ENCODE results near the gene PEX11B.

The PEX11B gene

DNA sequence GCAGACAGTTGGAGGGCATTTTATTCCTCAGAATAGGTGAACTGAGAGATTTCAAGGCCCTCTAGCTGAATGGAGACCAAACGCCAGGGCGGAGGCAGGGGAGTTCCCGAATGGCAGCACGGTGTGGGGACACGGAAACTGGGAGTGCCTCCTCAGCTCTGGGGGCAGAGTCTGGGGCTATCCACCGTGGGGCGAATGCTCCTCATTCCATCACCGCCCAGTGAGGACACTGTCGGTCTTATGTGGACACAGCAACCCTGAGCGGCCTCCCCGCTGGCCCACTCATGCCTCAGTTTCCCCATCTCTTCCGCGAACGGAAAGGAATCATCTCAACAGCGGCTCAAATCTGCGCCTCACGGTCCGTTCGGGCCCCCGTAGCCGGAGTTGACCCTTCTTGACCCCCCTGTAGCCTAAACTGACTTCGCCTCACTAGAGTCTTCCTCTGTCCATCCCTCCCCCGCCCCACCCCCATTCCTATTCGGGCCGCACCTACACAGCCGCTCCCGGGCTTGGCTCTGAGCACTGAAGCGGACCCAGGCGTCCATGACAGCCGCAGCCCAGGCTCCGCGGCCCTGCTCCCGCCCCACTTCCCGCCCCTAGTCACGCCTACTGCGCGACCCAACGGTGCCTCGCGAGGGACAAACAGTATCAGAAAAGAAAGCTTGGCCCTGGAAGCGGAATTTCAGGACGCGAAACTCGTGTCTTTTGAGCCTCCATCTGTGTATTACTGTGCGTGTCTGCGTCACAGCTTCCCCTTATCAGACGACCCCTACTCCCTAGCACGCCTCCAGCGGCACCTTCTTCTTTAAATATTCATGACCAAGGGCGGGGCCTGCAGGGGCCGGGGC lies at the start of gene PEX11B:
PEX11B (minus strand) TSS at position 574 of the 848 bp plus-strand sequence; CDS start at position 545, 29 bp downstream.
- DNase-seq (ENCODE audit: low spot score): peak; percentile 72

GRCh38 chr1:145967288-145967687 lies 48.8 kb upstream of the PEX11B start:
- no peak for DNase-seq (ENCODE audit: low spot score)

DNA sequence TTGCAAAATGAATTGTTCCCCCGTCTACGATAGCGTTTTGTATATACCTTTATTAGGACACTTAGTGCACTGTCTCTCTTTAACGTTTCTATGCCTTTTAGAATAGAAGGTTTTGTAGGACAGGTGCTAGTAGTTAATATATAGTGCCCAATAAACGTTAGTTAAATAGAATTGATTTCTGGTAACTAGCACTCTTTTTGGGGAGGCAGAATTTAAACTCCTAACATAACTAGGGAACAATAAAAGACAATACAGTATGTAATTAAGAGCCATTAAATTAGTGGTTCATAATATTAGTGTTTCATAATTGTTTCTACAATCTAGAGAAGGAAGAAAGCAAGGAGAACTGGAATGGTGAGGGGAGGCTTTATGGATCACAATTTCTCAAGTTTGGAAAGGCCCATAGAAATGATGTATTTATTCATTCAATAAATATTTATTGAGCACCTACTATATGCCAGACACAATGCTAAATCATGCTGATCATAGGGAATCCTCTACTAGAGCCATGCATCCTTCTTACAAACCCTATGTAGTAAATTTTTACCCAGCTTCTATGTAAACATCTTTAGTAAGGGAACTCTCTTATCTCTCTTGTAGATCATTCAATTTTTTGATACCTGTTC lies 46.7 kb upstream of the PEX11B start:
- DNase-seq (ENCODE audit: low spot score): no peak

GRCh38 chr1:145964328-145965118 lies 46.0 kb upstream of the PEX11B start, which contains the start of the genes ANKRD34A and POLR3GL:
TSS of gene ANKRD34A (minus strand) at chr1:145964575. CDS start at chr1:145961759, 2,816 bp downstream.
TSS of gene POLR3GL (plus strand) at chr1:145964690. CDS start at chr1:145974866, 10,176 bp downstream.
- DNase-seq (ENCODE audit: low spot score): peak; percentile 91

DNA sequence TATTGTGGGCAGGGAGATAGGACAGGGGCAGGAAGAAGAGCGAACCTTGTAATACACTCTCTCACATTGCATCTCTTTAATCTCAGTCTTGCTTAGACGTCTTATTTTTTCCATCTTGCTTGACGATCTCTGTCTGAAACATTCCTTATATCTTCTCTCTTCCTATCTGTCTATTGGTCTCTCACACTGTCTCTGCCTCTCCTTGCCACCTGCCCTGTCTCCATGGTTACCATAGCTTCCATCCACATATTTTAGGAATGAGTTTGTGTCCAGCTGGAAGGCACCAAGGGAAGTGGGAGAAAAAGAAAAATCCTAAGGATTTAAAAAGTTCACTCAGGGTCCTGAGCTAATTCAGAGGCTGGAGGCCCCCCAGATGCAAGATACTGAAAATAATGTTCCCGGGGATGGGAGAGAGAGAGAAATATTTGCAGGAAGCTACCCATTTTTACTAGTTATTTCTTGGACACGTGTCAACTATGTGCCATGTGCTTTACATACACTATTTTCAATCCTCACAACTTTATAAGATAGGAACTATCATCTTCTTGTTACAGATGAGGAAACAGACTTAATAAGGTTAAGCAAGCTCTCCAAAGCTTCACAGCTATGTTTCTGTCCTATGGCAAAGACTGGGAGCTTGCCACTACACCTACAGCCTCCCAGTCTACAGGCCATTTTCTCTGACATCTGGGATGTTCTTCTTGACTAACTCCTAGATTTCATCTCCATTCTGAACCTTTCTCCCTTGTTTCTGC lies 44.9 kb upstream of the PEX11B start:
- peak; percentile 64 for DNase-seq (ENCODE audit: low spot score)

GRCh38 chr1:145962157-145963102 lies 43.9 kb upstream of the PEX11B start:
- no peak for DNase-seq (ENCODE audit: low spot score)

- no peak for DNase-seq (ENCODE audit: low spot score)
Observed at GRCh38 chr1:145961425-145962156, 43.1 kb upstream of the PEX11B start.

DNA sequence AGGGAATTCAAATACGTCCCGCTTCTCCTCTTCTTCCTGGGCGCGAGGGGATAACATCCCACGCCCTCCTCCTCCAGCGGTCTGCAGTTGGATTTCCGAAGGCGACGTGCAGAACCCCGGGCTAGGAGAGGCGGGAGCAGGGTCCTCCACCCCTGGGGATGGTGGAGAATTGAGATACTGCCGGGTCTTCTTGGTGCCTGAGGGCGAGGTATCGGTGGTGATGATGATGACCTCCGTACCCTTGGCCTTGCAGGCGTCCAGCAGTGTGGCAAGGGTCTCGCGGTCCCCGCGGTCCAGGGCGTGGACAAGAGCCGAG lies 42.5 kb upstream of the PEX11B start:
- no peak for DNase-seq (ENCODE audit: low spot score)

DNA sequence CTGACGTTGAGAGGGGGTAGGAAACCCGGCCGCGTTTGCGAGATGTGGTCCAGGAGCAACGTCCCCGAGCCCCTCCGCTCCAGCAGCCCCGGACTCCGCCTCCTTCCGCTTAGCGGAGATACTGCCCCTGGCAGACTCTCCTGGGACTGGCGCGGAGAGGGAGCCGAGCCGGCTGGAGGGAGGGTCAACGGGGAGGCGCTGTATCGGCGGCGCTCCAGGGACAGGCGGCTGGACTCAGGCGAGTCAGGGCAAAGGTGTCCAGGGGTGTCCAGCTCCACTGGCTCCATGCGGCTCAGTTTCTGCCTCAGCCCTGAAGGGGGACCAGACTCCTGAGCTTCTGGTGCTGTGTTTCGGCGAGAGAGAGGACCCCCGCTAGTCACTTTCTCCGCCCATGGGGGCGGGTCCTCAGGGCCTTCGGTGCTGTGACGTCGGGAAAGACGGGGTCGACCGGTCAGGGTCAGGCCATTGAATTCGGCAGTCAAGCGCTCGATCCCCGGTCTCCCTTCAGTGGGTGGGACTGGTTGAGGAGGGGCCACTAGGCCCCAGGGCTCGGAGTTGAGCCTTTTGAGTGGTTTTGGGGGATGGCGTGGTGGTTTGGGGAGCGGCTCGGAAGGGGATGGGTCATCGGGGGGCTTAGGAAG lies 42.1 kb upstream of the PEX11B start:
- DNase-seq (ENCODE audit: low spot score): no peak

DNA sequence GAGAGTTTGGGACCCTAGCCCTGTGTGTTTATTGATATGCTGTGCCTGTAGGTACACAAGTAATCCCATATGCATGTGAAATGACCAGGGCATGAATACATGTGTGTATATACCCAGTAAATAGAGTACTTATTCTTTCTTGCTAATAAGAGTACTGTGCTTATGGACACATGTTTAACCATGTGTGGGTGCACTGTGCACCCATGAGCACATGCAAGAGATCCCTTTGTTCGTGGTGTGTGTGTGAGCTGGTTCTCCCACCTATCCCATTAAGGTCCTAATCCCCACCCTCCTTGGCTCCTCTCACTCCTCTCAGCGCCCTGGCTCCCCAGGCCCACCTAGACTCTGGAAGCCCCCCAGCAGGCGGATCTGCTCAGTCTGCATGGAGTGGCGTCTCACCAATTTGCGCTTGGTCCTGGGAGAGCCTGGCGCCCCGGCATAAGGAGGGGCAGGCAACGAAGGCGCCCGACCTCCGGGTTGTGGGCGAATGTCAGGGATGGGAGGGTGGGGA lies 41.5 kb upstream of the PEX11B start:
- DNase-seq (ENCODE audit: low spot score): no peak

GRCh38 chr1:145959333-145959732 lies 40.8 kb upstream of the PEX11B start:
- no peak for DNase-seq (ENCODE audit: low spot score)

GRCh38 chr1:145958734-145959133 lies 40.2 kb upstream of the PEX11B start:
- no peak for DNase-seq (ENCODE audit: low spot score)

GRCh38 chr1:145957443-145958319 lies 39.2 kb upstream of the PEX11B start, which contains the start of gene LIX1L:
TSS of gene LIX1L (minus strand) at chr1:145958017. CDS start at chr1:145957927, 90 bp downstream.
- DNase-seq (ENCODE audit: low spot score): peak; percentile 96

DNA sequence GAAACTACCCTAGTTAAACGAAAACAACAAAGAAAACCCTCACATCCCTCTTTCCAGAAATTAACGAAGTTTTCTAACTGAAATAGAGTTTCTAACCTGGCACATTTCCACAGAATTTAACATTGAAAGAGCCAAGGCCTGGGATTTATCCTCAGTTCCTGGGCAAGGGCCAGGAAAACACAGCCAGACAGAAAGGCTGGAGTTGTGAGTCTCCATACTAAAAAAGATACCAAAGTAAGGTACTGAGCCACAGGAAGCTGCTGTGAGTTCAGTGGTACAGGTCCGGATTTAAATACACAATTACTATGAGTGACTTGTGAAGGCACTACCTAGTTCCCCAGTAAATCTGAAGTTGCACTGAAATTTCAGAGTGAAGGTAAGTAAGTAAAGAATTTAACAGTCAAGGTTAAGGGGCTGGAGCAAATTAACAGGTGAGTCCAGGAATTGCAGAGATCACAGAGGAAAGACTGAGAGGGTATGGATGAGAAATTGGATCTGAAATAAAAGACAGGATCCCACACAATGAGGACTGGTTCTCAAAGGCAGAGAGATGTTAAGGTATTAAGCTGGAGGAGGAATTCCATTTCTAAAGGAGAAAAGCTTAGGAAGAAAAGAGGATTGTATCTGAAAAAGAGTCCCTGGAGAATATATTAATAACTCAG lies 38.4 kb upstream of the PEX11B start:
- DNase-seq (ENCODE audit: low spot score): peak; percentile 18

GRCh38 chr1:145956361-145956760 lies 37.8 kb upstream of the PEX11B start:
- DNase-seq (ENCODE audit: low spot score): no peak

GRCh38 chr1:145955436-145955835 lies 36.9 kb upstream of the PEX11B start:
- no peak for DNase-seq (ENCODE audit: low spot score)

DNA sequence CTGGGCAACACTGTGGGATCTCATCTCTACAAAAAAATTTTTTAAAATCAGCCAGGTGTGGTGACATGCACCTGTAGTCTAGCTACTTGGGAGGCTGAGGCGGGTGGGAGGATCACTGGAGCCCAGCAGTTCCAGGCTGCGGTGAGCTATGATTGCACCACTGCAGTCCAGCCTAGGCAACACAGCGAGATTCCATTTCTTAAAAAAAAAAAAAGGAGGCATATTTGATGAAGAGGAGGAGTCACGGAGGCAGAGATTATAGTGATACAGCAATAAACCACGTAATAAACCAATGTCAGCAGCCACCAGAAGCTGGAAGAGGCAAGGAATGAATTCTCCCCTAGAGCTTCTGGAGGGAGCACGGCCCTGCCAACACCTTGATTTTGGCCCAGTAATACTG lies 35.3 kb upstream of the PEX11B start:
- no peak for DNase-seq (ENCODE audit: low spot score)

- DNase-seq (ENCODE audit: low spot score): no peak
Observed at GRCh38 chr1:145952903-145953302, 34.4 kb upstream of the PEX11B start.

Measured in SW480 (cell line).